HG02571 (cell line): ENCODE data around the gene FNBP1L.

Source experiments
- ATAC-seq: cut with Tn5 transposase; IDR thresholded peaks from one replicate; pipeline ENCODE4 v1.9.1; 2021; ENCODE audit warnings: mild to moderate bottlenecking, moderate library complexity; ENCODE audit not compliant: unreplicated experiment

Gene FNBP1L

DNA sequence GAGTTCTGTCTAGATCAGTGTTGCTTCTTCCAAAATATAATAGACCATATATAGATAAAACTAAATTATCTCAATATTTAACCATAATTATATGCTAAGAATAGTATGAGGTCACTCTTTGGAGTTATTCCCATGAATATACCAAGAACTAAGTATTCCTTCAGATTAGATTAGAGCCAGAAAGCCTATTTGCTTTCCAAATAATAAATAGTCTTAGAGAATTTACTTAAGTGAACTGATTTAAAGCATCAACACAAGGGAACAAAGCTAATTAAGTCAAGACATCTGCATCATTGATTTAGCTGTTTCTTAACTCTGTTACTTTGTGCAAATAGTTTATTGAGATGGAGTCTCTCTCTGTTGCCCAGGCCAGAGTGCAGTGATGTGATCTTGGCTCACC lies 35.7 kb downstream of the FNBP1L start:
- ATAC-seq = no peak

DNA sequence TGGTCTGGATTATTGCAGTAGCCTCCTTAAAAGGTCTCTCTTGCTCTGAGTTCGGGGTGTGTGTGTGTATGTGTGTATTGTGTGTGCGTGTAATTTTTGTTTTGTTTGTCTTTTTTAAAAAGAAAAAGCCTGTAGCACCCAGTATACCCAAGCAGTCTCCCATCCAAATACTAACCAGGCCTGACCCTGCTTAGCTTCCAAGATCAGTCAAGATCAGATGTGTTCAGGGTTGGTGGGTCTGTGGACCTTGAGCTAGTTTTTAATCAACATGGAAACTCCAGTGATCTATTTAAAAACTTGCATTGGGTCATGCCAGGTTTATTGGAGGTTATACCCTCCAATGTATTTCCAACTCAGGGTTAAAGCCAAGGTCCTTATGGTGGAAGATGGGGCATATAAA lies 40.3 kb downstream of the FNBP1L start:
- no peak for ATAC-seq

DNA sequence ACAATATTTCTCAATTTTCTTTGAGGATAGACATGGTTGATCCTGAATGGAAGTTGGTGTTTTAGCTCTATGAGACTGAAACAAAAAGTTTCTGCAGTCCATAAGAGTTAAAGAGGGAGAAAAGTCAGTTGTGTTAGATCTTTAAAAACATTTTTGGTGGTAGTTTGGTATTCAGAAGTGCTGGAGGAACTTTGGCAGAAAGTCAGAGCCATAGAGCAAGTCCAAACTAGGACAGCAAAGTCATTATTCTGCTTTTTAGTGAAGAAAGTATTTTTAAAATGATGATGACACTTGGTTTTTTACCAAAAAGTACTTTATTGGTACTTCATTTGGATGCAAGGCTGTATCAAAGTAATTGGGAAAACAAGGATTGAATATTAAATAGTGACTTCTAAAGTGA lies 41.8 kb downstream of the FNBP1L start:
- no peak for ATAC-seq

DNA sequence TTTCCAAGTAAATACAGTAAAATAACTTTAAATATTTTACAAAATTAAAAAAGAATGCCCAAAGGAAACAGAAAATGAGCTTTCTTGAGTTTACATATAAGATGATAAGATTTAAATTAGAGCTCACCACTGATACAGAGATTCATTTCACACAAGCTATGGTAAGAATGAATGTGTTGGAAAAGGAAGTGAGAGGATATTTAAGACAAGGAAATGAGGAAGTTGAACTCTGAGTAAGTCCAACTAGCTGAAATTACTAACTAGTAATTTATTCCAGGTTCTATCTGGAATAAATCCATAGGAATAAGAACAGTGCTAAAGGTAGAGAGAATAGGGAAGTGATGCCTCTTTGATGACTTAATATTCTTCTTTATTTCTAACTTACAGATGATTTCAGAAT lies 42.4 kb downstream of the FNBP1L start:
- no peak for ATAC-seq

DNA sequence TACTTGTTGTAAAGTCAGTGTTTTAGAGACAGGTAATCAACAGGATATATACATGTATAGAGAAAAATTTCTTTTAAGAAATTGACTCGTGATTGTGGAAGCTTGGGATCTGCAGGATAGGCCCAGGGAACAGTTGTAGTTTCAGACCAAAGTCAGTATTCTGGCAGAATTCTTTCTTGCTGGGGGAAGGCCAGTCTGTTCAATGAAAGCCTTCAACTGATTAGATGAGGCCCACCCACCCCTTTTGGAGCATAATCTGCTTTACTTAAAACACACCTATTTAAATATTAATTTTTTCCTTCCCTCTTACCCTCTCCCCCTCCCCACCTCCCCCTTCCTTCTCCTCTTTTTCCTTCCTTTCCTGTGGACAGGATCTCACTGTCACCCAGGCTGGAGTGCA lies 48.0 kb downstream of the FNBP1L start:
- ATAC-seq = no peak

DNA sequence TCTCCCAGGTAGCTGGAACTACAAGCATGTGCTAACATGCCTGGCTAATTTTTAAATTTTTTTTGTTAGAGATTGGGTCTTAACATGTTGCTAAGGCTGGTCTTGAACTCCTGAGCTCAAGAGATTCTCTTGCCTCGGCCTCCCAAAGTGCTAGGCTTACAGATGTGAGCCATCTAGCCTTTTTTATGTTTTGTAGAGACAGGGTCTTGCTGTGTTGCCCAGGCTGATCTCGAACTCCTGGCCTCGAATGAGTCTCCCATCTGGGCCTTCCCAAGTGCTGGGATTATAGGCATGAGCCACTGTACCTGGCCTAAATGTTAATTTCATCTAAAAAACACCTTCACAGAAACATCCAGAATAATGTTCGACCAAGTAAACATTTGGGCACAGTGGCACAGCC lies 48.6 kb downstream of the FNBP1L start:
- no peak for ATAC-seq

DNA sequence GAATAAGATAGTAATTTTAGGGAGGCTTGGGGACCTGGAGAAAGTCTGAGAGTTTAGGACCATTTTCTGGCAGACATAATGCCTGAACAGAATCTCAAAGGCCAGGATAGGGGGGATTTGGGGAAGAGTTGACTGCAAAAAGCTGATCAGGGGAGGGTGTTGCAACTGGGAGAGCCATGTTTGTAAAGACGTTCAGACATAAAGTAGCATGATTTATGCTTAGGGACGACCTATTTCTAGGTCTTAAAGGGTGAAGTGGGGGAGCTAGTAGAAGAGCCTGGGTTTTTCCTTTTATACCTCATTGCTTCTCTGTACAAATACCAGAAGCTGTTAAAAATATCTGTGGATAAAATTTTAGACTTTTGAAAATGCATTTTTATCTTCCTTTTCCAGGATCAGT lies 51.2 kb downstream of the FNBP1L start:
- no peak for ATAC-seq

DNA sequence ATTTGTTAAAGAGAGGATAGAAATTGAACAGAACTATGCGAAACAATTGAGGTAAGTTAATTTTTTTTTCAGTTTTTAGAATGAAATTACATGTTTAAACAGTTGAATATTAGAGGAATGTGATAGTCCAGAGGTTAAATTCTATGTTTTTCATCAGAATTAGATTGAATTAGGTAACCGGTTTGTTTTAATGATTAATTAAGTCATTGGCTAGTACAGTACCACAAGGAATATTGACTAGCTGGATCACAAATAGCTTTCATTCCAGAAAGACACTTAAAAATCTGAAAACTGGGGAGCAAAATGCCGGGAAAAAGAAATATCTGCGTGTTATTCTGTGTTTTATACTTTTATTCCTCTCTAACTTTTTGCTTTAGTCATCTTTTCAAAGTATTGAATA lies 51.6 kb downstream of the FNBP1L start:
- ATAC-seq = no peak

DNA sequence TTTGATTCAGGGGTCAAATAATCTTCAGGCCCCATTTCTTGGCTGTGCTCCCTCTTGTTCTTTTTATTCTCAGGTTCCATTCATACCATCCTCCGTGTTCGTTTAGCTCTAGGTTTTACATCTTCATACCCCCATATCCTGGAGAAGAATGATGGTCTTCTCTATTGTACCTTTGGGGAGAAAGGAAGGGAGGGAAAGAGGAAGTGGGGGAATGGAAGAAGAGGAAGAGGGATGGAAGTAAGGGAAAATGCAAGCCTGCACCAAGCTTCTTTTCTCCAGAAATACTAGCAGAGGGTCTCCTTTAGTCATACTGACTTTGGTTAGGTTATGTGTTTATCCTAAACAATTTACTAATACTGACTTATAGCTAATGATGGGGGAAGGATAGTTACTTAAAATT lies 52.4 kb downstream of the FNBP1L start:
- ATAC-seq = no peak

DNA sequence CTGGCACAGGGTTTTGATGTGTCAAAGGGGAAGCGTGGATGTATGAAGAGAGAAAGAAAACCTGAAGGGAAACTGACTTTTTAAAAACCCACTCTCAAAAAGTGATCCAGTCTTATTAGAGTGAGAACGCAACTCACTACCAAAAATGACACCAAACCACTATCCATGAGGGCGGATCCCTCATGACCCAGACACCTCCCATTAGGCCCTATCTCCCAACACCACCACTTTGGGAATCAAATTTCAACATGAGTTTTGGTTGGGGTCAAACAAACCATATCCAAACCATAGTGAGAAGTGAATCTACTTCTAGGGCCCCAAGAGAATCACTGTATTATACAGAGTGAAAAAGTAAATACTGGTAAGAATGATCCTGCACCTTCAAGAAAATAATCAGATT lies 53.5 kb downstream of the FNBP1L start:
- ATAC-seq = no peak

DNA sequence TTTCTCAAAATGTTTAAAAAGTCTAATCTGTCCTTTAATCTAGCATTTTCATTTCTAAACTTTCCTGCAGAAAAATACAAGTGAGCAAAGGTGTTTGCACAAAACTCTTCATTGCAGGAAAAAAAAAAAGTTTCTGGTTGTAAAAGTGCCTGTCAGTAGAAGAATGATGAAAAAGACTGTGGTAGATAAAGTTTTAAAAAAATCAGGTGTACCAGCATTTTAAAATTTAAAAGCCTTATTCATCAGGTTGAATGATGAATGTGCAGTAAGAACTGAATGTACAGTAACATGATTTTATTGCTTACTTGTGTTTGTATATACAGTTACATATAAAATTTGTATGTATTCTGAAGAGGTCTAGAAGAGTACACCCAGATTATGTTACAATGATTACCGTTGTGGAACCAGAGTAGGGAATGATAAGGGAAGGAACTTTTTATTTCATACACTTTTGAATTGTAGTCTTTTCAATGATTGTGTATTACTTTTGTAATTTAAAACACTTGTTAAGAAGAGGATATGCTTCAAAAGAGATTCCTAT lies 54.0 kb downstream of the FNBP1L start:
- ATAC-seq = no peak

DNA sequence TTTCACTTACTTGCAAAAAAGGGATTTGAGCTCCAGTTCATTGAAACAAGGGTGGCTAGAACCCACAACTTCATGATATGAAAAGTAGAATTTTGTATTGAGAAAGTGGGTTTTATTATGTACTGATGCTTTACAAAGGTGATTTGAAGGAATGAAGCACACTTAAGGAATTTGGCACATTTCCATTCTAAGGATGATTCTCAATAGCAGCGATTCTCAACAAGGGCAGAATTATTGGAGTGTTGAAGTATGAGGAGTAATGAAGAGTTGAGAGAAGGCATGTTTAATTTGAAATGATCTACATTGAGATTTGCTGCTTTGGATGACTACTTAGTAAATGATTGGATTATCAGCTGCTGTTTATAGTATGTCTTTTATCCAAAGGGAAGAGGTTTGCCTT lies 54.7 kb downstream of the FNBP1L start:
- no peak for ATAC-seq

DNA sequence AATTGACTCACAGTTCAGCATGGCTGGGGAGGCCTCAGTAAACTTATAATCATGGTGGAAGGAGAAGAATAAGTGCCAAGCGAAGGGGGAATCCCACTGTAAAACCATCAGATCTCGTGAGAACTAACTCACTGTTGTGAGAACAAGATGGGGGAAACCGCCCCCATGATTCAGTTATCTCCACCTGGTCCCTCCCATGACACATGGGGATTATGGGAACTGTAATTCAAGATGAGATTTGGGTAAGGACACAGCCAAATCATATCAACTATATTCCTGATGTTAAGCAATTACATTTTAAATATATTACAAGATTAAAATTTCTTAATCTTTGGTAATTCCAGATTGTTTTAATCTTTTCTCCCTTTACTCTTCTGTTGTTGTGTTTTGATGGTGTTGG lies 55.2 kb downstream of the FNBP1L start:
- ATAC-seq = no peak

DNA sequence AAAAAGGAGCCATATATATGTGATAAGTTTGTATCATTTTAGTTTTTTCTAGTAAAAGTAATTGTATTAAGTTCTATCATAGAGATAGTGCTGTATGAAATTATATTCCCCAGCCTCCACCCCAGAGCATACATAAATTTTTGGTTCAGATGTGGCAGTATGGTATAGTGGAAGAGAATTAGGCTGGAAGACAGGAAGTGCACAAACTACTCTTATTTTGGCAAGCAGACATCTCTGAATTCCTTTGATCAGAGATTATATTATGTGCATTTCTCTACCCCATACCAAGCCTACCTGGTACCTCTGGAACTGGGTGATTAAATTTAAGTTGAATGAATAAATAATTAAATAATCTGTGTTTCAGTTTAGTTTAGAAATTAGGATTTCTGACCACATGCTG lies 55.9 kb downstream of the FNBP1L start:
- ATAC-seq = no peak

DNA sequence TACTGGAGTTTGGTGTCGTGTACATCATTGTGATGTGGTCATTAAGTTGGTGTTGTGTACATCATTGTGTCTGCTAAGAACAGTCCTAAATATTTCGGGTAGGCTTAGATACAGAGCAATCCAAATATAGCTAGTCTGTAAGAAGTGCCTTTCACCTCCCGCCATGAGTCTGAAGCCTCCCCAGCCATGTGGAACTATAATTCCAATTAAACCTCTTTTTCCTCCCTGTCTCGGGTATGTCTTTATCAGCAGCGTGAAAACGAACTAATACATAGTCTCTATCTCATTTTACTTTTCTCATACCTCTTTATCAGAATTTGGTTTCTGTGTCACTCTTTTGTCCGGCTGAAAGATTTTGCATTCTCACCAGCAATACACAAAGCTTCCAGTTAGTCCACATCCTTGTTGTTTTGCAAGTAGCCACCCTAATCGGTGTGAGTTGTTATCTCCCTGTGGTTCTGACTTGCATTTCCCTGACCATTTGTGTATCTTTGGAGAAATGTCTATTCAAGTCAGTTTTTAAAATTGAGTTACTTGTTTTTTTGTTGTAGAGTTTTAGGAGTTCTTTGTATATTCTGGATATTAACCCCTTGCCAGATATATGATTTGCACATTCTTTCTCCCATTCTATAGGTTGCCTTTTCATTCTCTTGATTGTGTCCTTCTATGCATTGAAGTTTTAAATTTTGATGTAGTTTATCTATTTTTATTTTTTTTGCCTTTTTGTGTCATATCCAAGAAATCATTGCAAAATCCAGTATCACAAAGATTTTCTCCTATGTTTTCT lies 56.5 kb downstream of the FNBP1L start:
- no peak for ATAC-seq

DNA sequence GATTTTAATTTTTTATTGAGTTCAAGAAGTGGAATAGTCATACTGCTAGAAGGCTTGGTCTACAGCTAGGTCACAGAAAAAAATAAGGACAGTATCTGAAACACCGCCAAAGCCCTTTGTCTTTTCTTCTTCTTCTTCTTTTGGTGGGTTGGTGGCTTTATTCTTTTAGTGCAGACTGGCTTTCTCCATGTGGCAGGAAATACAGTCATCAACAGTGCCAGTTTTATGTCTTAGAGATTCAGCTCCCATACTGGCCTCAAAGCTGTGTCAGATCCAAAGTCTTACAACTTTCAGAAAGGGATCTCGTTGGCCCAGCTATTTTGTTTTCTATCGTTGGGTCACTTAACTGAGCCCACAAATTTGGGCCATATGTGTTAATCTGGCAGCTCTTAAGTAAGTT lies 58.2 kb downstream of the FNBP1L start:
- no peak for ATAC-seq

DNA sequence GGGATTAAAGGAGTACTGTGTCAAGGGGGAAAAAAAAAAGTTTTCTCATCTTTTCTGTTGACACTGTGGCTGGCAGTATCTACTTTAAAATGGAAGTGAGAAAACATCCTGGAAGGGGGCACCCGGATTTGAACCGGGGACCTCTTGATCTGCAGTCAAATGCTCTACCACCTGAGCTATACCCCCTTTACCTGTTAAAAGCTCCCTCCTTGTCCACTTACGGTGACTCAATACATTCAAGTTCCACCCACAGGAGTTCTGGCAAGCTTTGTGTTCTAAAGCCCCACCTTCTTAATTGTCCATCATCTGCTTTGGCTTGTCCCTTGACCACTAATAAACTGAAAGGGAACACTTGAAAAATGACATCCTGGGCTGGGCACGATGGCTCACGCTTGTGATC lies 68.2 kb downstream of the FNBP1L start:
- ATAC-seq = no peak

DNA sequence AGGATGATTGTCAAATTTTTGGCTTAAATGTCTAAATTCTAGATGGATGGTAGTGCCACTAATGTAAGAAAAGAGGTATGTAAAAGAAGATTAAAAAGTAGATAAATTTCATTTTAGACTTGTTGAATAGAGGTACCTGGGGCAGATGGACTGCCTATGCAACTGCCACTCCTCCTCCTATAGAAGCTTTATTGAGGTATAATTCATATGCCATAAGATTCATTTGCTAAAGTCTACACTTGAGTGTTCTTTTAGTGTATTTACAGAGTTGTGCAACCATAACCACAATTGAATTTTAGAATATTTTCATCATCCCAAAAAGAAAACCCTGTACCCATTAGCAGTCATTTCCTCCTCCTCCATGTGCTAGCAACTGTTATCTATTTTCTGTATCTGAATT lies 70.6 kb downstream of the FNBP1L start:
- no peak for ATAC-seq

DNA sequence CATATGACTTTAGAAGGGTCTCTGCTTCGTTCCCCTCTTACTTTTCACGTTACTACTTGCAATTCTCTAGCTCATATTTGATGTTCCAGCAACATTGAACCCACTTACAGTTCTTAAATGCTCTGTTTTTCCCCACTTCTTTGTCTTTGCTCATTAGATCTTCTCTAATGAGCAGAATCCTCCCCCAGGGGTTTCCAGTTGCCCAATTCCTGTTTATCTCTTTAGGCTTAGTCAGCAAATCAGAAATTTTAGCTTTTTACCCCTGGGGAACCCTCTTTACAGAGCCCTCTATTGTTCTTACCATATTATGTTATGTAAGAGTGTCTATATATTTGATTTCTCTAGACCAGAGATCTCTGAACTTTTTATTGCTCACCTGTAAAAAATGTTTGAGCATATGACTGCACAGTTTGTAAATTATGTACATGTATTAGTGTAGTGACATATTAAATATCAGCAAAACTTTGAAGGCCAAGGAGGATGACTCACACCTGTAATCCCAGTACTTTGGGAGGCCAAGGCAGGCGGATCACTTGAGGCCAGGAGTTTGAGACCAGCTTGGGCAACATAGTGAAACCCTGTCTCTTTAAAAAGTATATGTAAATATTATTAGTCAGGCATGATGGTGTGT lies 71.4 kb downstream of the FNBP1L start:
- no peak for ATAC-seq

DNA sequence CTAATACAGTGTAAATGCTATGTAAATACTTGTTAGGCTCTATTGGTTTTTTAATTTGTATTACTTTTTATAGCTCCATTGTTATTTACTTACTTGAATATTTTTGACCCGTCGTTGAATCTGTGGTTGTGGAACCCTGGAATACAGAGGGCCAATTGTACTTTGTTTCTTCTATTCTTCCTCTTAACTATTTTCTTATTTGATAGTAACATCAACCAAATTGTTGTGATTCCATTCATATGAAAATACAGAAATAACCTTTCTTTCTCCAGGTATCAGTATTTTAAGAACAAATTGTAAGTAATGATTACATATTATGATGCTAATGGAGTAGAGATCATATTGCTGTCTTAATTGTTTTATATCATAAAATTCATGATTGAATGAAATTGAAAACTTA lies 73.7 kb downstream of the FNBP1L start:
- no peak for ATAC-seq

DNA sequence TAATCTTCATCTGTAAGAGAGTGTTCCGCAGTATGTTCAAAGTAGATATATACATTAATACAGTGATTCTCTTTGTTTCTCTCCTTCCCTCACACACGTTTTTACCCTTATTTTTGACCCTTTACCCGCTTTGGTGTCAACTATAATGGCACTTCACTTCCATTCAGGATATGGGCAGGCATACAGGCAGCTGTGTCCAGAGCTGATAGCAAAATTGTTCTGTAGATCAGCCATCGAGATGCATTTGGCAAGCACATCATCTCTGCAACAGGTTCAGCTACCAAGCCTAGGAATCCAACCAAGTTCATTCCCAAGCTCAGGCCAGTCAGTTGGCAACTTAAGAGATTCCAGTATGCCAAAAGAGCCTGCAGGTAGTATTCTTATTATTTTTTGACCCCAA lies 74.8 kb downstream of the FNBP1L start:
- ATAC-seq = no peak

DNA sequence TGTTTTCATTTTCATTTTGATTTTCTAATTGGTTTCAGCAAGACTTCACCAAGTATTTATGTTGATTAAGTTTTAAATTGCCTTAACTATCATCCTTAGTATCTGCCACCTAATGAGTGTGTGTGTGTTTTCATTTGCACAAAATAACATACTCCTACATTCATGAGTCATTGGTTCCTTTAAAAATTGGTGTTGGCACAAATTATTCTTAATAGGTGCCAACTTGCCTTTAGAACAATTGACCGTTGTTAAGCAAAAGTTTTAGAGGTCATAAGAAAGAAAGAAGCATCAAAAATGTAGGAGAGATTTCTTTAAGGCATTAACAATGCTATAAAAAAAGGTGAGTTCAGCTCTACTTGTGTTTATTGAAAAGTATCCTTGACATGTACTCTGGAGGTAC lies 77.5 kb downstream of the FNBP1L start:
- no peak for ATAC-seq

DNA sequence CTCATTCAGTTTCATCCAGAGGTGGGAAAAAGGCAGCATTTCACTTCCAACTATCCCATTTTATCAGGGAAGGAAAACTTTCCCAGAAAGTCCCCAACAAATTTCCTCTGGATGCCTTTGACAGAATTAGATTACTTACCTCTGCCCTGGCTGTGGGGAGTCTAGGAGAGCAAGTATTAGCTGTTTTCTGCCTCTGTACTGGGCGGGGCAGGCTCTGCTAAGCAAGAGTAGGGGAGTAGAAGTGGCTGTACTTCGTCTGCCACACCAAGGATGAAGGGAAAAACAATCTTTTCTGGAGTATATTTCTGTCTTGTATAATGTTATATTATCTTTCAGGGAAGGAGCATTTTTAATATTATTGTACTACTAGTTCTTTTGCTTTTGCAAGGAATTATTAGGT lies 78.5 kb downstream of the FNBP1L start:
- ATAC-seq = no peak
